HG02973 (cell line): Measurements from ENCODE around the gene HS2ST1.
A peak's percentile ranks its signal among the peaks of the same experiment; 100 is the strongest.
"Not testable (repeated sequence)": the region's sequence is repeated elsewhere in the genome, so short reads cannot be mapped to it uniquely, and the experiment has no call there.

Source experiments
- ATAC-seq: cut with Tn5 transposase; IDR thresholded peaks from one replicate; pipeline ENCODE4 v1.9.1; 2021; ENCODE audit warnings: moderate library complexity; ENCODE audit not compliant: unreplicated experiment

HS2ST1 gene

DNA sequence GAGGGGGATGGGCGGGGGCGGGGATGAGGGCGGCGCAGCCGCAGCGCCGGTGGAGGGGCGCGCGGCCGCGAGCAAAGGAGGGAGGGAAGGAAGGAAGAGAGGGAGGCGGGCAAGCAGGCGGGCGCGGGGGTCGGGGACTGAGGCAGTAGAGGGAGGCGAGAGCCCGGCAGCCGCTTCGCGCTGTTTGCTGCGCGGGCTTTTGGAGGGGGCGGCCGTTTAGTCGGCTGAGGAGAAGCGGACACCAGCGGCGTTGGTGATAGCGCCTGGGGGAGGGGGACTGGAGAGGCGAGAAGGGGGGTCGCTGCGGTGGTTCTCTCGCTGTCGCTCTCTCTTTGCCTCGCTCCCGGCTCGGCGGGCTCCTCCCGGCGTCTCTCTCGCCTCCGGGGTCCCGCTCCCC is at the start of gene HS2ST1:
HS2ST1 (plus strand) TSS at position 35 of the 397 bp plus-strand sequence.
- no peak for ATAC-seq

DNA sequence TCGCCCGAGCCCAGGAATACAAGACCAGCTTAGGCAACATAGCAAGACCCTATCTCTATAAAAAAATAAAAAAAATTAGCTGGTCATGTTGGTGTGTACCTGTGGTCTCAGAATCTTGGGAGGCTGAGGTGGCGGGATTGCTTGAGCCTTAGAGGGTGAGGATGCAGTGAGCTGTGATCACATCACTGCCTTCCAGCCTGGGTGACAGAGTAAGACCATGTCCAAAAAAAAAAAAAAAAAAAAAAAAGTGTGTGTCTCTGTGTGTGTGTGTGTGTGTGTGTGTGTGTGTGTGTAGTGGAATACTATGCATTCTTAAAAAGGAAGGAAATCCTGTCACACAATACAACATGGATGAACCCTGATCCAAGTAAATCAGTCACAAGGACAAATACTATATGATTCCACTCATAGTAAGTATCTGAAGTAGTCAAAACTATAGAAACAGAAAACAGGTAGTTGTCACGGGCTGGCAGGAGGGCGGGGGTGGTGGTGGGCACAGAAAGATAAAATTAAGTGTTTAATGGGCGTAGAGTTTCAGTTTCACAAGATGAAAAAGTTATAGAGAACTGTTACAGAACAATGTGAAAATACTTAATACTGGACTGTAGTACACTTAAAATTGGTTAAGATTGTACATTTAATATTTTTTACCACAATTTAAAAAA is 48.3 kb upstream of the HS2ST1 start:
- ATAC-seq = peak; percentile 53

DNA sequence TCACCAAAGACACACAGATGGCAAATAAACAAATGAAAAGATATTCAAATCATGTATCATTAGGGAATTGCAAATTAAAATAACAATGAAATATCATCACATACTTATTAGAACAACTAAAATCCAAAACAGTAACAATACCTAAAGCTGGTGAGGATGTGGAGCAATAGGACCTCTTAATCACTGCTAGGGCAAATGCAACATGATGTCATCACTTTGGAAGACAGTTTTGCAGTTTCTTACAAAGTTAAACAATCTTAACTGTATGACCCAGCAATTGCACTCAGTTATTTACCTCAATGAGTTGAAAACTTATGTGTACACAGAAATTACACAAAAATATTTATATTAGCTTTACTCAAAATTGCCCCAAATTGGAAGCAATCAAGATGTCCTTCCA is 47.8 kb upstream of the HS2ST1 start:
- no peak for ATAC-seq

DNA sequence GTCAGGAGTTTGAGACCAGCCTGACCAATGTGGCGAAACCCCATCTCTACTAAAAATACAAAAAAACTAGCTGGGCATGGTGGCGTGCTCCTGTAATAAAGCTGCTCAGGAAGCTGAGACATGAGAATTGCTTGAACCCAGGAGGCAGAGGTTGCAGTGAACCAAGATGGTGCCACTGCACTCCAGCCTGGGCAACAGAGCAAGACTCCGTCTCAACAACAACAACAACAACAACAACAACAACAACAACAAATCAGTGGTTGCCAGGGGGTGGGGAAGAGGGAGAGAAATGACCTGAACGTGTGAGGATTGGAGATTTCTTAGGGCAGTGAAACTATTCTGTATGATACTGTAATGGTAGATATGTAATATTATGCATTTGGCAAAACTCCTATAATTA is 47.2 kb upstream of the HS2ST1 start:
- ATAC-seq = not testable (repeated sequence)

DNA sequence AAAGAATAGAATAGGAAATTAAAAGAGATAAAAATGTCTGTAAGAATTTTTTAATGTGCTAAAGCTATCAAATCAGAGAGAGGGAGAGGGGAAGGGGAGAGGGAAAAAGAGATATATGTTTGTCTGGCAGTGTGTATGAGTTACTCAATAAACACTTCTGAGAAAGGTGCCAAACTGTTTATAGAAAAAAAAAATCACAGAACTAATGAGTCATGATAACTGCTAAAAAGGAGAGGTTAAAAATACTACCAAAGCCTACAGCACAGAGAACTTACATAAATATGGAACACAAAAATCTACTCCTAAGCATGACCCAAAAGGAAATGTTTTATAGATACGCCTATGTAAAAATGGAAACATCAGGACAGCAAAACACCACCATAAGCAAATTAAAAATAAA is 46.0 kb upstream of the HS2ST1 start:
- ATAC-seq = no peak

DNA sequence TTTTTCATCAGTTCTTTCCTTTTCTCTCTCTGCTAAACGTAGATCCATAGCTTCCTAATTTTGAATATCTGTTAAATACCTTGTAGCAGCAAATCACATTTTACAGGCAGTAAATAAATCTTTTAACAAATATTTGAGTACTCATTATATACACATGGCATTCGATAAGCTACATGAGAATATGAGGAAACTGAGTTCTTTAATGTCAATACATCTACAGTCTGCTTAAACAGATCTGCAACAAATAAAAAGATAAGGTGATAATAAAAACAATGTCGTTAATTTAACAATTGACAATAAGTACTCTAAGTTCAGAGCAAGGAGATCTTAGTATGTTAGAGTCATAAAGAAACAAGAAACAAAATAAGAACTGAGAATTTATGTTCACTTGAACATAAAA is 43.4 kb upstream of the HS2ST1 start:
- no peak for ATAC-seq

DNA sequence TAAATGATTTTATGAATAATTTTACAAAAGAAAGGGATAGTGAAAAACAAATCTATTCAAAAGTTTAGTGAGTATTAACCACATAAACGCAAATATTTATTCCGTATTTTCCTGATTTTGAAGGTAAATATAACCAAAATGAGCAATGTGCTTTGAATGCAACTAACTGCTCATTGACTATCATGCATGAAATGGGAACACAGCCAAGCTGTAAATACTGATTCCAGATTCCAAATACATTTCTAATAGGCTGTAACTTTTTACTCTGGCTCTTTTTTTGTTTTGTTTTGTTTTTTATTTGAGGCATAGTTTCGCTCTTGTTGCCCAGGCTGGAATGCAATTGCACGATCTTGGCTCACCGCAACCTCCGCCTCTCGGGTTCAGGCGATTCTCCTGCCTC is 42.3 kb upstream of the HS2ST1 start:
- no peak for ATAC-seq

DNA sequence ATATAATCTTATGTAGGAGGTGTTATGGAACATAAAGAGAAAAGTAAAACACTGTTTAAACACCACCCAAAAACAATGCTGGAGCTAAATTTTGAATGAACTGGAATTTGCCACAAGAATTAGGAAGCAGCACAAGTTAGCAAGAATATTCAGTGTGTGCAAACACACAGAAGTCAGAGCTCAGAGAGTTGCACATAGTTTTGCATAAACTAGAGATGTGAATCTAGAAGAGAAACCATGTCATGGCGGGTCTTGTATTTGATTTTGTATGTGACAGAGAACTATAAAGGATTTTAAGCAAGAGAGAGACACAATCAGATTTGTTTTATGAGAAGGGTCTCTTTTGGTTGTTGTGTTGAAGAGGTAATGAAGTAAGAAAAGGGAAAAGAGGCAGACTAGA is 38.7 kb upstream of the HS2ST1 start:
- no peak for ATAC-seq

DNA sequence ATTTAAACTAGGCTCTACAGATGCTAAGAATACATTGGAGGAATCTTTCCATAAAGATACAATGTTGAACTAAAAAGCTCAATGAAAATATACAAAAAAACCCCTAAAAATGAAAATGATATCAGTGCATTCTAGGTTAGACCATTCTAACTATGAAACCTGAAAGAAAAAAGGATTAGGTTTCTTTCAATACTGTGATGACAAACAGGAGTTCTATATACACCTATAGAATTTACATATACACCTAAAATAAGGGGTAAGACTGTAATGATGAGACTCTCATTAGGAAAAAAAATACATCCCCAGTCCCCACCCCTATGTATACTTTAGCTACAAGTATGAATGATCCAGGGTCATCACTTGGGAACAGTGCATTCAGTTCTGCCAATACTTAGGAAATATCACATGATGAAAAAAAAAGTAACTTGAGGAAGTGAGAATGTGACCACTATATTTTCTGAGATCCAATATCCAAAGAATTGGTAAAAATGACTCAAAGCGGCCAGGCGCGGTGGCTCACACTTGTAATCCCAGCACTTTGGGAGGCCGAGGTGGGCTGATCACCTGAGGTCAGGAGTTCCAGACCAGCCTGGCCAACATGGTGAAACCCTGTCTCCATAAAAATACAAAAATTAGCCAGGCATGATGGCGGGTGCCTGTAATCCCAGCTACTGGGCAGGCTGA is 26.8 kb upstream of the HS2ST1 start:
- peak; percentile 80 for ATAC-seq

DNA sequence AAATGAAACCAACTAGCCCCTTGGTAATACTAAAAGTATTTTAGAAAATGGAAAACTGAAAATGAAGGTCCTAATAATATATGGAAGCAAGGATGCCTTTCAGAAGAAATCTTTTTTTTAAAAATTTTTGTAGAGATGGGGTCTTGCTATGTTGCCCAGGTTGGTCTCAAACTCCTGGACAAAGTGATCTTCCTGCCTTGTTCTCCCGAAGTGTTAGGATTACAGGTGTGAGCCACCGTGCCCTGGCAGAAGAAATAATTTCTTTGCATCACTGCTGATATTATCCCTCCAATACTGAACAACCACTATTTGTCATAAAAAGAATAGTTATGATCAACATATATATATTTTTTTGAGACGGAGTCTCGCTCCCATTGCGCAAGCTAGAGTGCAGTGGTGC is 26.1 kb upstream of the HS2ST1 start:
- ATAC-seq = no peak

DNA sequence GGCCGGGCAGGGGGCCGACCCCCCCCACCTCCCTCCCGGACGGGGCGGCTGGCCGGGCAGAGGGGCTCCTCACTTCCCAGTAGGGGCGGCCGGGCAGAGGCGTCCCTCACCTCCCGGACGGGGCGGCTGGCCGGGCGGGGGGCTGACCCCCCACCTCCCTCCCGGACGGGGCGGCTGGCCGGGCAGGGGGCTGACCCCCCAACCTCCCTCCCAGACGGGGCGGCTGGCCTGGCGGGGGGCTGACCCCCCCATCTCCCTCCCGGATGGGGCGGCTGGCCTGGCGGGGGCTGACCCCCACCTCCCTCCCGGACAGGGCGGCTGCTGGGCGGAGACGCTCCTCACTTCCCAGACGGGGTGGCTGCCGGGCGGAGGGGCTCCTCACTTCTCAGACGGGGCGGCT is 15.0 kb upstream of the HS2ST1 start:
- not testable (repeated sequence) for ATAC-seq

DNA sequence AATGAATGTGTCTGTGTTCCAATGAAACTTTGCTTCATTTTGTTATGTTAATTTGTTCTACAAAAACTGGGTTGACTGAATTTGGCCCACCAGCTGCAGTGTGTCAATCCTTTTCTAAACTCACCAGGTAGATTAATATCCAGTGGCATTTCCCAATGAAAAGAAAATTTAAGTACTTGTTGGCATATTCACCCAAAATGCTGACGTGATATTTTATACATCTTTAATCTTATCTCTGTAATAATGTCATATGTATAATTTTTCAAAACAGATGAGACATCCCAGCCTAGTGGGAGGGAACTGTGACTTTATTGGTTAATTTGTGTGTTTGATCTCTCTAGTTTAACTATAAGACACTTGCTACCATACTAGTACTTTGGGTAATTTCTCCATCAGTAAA is 8.6 kb upstream of the HS2ST1 start:
- no peak for ATAC-seq

DNA sequence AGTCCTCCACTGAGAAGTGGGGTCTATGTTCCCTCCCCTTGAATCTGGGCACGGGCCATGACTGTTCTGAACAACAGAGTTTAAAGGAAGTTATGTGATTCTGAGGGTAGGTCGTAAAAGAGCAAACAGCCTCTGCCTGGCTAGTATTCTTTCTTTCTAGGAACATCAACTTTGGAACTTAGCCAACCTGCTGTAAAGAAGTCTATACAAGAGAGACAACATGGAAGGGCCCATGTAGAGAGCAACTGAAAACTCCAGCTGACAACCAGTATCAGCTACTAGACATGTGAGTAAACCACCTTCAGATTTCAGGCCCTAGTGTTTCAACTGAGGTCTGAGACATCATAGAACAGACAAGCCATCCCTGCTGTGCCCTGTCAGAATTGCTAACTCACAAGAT is 8.0 kb upstream of the HS2ST1 start:
- no peak for ATAC-seq

DNA sequence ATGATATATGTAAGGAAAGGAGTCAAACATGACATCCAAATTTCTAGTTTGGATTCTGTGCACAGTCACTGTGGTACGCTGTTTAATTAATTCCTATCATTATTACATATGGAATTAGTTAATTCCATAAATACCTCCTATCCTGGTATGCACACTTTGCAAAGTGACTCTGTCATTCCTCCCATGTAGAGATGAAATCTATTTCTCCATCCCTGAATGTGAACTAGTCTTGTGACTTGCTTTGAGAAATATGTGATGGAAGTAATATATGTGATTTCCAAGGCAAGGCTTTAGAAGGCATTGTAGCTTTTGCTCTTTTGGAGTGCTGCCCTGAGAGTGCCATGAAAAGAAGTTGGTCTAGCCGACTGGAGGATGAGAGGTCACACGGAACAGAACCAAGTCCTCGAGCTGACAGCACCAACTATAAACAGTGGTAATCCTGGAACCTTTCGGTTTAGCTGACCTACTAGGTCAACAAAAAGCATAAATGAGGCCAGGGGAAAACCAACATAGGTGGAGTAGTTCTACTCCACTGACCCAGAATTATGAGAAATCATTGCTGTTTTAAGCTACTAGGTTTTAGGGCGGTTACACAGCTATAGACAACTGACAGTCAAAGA is 2.0 kb upstream of the HS2ST1 start:
- no peak for ATAC-seq

DNA sequence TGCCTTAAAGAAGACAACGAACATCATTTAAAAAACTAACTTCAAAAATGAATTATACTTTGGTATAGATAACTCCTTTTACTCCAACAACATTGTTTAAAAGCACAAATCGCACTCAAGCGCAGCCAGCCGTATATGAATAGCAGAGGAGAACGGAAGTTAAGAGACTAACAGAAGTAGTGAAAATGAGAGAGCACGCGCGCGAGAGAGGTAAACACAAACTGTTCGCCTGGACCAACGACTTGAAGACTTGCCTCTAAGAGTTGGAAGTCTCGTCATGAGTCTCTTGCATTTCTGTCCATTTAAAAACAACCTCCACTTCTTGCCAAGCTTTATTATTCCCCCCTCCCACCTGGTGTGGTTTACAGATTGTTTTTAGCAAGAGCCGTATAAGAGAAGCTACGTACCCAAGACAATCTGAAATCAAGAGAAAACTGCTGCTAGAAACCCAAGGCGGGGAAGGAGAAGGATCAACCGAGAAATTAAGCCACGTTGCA is 988 bp upstream of the HS2ST1 start:
- ATAC-seq = peak; percentile 15

DNA sequence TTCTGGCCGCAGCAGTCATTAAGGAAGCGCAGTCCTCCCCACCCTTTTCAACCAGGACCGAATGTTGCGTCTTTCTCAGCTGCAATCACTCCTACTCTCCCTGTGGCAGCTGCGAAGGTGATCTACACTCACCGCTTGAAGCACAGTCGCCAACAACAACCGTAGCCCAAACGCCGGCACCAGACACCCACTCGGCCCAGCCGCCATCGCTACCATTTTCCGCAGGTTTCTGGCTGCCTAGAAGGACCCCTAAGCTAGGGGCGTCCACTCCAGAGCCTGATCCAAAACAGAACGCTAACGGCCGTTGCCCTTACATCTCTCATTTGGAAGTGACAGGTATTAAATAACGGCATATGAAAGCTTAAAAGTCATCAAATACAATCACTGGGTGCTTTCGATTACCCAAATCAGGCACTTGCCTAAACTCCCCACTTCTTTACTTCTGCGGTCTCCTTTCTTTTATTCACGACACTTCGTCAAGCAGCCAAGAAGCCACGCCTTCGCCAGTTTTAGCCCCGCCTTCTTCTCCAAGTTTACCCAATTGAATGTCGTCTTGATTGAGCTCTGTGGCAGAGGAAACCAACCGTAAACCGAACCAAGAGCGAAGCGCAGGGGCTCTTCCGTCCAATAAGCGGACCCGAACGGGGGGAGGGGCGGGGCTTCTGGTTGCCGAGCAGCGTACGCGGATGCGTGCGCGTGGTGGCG is 387 bp upstream of the HS2ST1 start, which contains the start of gene SELENOF:
SELENOF (minus strand) TSS at position 231 of the 705 bp plus-strand sequence; CDS start at position 216, 15 bp downstream.
- peak; percentile 81 for ATAC-seq

DNA sequence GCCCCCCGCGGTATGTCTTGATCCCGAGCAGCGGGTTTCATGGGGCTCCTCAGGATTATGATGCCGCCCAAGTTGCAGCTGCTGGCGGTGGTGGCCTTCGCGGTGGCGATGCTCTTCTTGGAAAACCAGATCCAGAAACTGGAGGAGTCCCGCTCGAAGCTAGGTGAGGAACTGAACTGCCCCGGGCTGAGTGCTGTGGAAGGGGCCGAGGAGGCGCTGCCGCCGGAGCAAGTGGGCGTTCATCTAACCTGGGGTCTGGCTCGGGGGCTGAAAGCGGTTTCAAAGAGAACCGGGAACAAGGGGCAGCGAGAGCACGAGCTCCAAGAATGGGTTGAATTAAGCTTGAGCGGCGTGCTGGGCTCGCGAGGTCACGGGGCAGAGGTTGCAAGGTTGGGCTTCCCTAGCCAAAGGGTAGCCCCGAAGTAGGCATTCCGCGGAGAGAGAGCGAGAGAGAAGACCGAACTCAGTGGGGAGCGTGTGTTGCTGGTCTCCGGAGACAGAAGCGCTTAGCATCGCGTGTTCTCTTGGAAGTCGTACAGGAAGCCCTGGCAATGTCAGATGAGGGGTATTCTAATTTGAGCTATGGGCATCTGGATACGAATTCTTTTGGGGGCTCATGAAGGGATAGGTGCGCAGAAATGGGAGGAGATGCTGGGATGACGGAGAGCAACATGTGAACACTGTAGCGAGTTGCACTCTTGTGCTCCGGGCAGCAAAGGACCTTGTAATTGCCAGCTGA is 732 bp downstream of the HS2ST1 start:
- peak; percentile 2 for ATAC-seq

DNA sequence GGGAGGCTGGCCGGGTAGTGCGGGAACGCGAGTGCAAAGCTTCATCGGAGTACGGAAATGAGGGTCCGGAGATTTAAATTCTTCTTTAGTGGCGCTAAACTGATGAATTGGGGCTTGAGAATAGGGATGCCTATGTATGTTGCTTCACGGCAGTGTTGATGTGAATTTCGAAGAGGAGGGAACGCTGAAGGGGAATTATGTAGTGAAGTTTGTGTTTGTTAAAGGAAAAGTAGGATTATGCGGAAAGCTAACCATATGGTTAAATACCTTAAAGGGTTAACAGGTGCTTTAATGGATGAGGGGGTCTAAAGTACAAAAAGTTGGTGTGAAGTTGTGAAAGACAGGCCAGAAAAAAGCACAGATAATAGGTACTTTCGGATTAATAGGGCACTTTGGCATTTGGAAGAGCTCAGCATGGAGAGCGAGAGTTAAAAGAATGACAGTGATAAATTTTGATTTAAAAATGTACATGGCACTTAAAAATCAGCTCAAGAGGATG is 1.4 kb downstream of the HS2ST1 start:
- ATAC-seq = no peak

DNA sequence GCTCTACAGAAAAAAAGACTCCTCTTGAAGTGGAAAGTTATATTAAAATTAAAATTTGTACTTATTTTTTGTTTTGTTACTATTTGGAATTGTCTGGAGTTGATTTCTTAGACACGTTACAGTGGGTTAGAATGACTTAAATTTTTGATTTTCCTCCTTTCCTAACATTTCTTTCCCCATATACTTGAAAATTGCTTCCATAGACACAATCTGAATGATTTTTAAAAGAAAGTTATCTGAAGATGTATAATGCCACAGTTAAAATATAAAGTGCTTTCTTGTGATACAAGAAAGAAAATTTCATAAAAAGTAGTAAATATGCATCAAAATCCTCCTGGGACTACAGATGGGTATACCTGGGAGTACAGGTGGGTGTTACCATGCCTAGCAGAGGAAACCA is 2.3 kb downstream of the HS2ST1 start:
- ATAC-seq = no peak

DNA sequence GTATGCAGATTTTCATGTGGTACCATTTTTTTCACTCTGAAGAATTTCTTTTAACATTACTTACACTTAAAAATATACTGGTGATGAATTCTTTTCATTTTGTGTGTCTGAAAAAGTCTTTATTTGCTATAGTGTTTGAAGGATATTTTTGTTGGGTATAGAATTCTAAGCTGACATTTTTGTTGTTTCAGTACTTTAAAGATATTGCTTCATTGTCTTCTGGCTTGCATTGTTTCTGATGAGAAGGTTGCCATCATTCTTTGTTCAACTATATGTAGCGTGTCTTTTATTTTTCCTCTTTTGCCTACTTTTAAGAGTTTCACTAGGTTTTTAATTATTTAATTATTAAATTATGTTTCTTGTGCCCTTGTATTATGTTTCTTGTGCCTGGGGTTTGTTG is 8.0 kb downstream of the HS2ST1 start:
- no peak for ATAC-seq
